ENCODE measurements around the gene SSBP4.

GRCh38 chr19:18477974-18478373 is 58.8 kb downstream of the SSBP4 start:
- no peak for TF ChIP-seq POLR2A (IDR thresholded peaks at IDR 0.05)
- no peak for TF ChIP-seq CTCF (IDR thresholded peaks at IDR 0.05)

All from testis (tissue), 2 donors.